AG09309 (cell line): Measurements from ENCODE around the gene PLXNA2.

Source experiments
- DNase-seq: peaks from one replicate; pipeline ENCODE4 v3.0.0-alpha.2; 2010; ENCODE audit warnings: low read depth
- H3K4me3 ChIP-seq: 2 replicates; pipeline ENCODE4 v1.5.1; 2011; ENCODE audit warnings: mild to moderate bottlenecking, low read depth, low read length, moderate library complexity; ENCODE audit not compliant: control insufficient read depth
- CTCF ChIP-seq: IDR thresholded peaks from 2 replicates; pipeline ENCODE4 v1.5.1; 2011; ENCODE audit warnings: mild to moderate bottlenecking, low read depth, low read length, inconsistent platforms; ENCODE audit not compliant: insufficient read depth, control insufficient read depth; ENCODE audit errors: missing control alignments

The PLXNA2 gene

GRCh38 chr1:208071435-208072031 is 172.7 kb downstream of the PLXNA2 start:
- no peak overlapping the region for H3K4me3 ChIP-seq

GRCh38 chr1:208069908-208070307 is 174.3 kb downstream of the PLXNA2 start:
- TF ChIP-seq CTCF, result no peak
- no peak overlapping the region for H3K4me3 ChIP-seq
- no peak for DNase-seq

More at GRCh38 chr1:208071435-208072031, 172.7 kb downstream of the PLXNA2 start:
- no peak for DNase-seq
- TF ChIP-seq CTCF, result no peak

GRCh38 chr1:208069317-208069716 is 174.9 kb downstream of the PLXNA2 start:
- TF ChIP-seq CTCF, result no peak
- no peak overlapping the region for H3K4me3 ChIP-seq
- DNase-seq, result no peak

GRCh38 chr1:208068908-208069307 is 175.3 kb downstream of the PLXNA2 start:
- H3K4me3 ChIP-seq, result no peak overlapping the region
- no peak for DNase-seq
- TF ChIP-seq CTCF, result no peak

GRCh38 chr1:208068407-208068806 is 175.8 kb downstream of the PLXNA2 start:
- H3K4me3 ChIP-seq, result no peak overlapping the region
- DNase-seq, result no peak
- TF ChIP-seq CTCF, result no peak

- H3K4me3 ChIP-seq, result no peak overlapping the region
- DNase-seq, result no peak
- TF ChIP-seq CTCF, result no peak
Observed at GRCh38 chr1:208066583-208066982, 177.6 kb downstream of the PLXNA2 start.
